Heart left ventricle (tissue), 13 donors: Measurements from ENCODE around the gene CD33.

Experiments
- CTCF ChIP-seq, 12 donors: fragments of 200-600 bp; sonication (generic) in 4 of 12; IDR thresholded peaks; one replicate each; pipeline versions ENCODE4 v1.5.0 to v1.8.0; 2018 to 2022; ENCODE audit warnings: antibody characterized with exemption in 12 of 12, mild to moderate bottlenecking in 5 of 12
- POLR2A ChIP-seq, 2 donors: fragments of 450-650 bp; IDR thresholded peaks; one replicate each; pipeline ENCODE4 v1.6.1; 2017; ENCODE audit warnings: antibody characterized with exemption in 2 of 2, mild to moderate bottlenecking in 2 of 2, moderate library complexity in 2 of 2
- donor health status: ischemic (EF 13 %, LVEDD 7.1; RV severe dilation, severe dysfunction).
- donor health status: DM: no; HTN: yes; CAD: no.
- donor health status: DM: no; HTN: no; CAD: no.
- donor health status: ischemic (EF 25% LVEDD 6.9; RV normal size, moderate dysfunction).
- donor health status: ischemic (EF 25% LVEDD 5.7; RV mildly dilated, moderate dysfunction).
- donor health status: ischemic (EF 35%, LVEDD 5.7; RV mildly dilated, moderate dysfunction).
- donor health status: nonischemic (EF 11% LVEDD 7.7; RV severe dilation, severe dysfunction).
- donor health status: DM: yes; HTN: yes; CAD: no.
- donor health status: PGD.
- donor health status: ischemic (EF 29% LVEDD 5.4; RV normal size, mild dysfunction).
- donor health status: nonischemic (EF 23%, LVEDD 6.1; RV moderate dilation, normal function).

- TF ChIP-seq CTCF (IDR thresholded peaks at IDR 0.05) (no peak), POLR2A (IDR thresholded peaks at IDR 0.05) (no peak)
Measured at GRCh38 chr19:51201712-51202111, 23.2 kb upstream of the CD33 start.
